GM21786 (cell line): Measurements from ENCODE around the gene VWA3B.
"Not testable (repeated sequence)": the region's sequence is repeated elsewhere in the genome, so short reads cannot be mapped to it uniquely, and the experiment has no call there.

Source experiments
- ATAC-seq: cut with Tn5 transposase; IDR thresholded peaks from one replicate; pipeline ENCODE4 v1.9.1; 2021; ENCODE audit not compliant: unreplicated experiment

Gene VWA3B

DNA sequence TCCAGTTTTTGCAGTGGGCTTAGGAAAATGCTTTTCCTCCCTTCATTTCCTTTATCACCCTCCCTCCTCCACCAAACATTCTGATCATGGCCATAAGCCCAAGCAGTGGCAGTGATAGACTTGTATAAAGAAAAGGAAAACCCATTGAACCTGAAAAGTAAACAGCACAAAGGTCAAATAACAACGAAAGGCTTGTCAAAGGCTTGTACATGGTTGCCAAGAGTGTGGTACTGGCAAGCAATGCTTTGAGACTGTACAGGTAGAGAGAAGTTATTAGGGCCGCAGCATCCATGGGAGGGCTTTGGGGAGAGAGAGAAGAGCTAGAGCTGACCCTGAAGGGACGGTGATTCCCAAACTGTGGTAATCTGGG lies 2.1 kb upstream of the VWA3B start:
- ATAC-seq, result no peak

DNA sequence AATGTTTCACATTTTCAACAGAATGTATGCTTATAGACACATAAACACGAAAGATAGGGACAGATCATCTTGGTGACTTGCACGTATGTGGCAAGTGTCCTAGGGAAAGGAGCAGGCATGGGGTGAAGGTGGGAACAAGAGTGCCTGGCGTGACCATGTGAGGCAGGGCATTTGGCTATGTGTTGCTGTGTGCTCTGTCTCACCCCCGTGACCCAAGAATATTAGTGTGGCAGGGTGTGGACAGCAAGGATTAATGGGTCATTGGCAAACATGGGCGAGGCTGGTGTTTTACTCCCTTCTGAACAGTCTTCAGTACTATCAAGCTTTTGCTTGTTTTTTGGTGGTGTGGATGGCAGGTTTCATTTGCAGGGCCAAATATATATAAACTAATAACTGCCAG lies 1.3 kb upstream of the VWA3B start:
- no peak for ATAC-seq

DNA sequence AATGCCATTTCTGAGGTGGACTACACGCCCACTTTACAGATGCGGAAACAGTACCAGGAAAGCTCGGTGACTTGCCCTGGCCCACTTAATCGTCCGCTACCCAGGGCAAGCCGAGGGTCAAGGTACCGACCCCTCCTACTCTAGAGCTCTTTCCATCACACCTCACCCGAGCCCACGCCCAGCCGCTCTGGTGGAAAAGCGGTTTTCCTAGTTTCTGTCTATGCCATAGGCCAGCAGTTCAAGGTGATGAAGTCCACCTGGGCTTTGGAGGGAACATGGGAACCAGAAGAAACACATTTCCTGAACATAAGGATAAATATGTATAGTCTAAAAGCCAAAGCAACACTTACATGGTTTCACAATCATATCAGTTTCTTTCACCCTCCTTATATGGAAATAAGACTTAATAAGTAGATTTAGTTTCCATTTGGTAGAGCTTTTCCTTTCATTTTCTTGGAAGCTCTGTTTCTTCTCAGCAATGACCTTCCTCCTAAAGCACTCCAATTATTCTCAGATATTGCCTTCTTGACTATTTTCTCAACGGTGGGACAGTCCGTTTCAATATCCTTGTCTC lies 567 bp downstream of the VWA3B start:
- ATAC-seq, result no peak

DNA sequence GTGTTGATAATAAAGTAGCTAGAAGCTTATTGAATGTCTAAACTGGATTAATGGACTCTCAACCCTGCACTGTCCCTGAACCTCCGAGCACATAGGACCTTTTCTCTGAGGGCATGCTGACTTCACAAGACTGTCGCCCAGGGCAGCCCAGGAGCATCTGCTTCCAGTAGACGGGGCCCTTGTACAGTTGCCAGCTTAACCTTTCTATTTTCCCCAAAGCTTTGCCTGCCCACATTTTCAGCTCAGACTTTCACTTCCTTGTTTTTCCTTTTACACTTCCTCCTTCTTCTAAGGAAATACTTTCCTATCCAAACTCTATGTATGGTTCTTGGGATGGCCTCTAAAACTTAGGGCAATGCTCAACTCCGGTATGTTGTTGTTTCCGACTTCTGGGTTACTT lies 1.3 kb downstream of the VWA3B start:
- no peak for ATAC-seq

DNA sequence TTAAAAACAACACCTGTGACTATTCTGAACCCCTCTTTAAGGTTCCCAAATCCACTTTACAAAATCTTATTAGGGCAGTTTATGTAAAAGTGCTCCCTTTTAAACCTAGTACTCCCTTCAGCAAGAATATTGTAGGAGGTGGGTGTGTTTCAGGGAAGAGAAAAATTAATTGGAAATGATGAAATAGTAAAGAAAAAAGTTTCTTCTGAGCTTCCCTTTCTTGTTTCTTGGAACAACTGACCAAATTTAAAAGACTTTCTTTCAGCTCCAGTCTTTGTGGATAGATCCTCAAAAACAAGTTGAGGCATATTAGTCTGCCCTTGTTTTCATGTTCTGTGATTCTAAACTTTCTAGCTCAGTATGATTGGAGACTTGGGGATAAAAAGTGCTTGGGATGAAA lies 3.0 kb downstream of the VWA3B start:
- ATAC-seq, result no peak

DNA sequence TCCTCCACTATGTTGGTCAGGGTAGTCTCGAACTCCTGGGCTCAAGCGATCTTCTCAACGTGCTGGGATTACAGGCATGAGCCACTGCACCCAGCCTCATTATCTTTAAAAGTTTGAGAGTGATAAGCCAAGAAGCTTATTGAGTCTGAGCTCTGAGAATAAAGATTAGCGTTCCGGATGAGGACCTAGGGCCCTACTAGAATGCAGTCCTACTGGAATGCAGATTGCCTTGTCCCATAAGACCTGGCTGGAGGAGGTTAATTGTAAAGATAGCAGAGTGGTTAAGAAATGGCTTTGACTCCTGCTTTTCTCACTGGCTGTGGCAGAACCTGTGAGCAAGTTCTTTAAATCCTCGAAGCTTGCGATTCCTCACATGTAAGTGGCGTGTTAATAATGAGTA lies 4.0 kb downstream of the VWA3B start:
- ATAC-seq, result no peak

DNA sequence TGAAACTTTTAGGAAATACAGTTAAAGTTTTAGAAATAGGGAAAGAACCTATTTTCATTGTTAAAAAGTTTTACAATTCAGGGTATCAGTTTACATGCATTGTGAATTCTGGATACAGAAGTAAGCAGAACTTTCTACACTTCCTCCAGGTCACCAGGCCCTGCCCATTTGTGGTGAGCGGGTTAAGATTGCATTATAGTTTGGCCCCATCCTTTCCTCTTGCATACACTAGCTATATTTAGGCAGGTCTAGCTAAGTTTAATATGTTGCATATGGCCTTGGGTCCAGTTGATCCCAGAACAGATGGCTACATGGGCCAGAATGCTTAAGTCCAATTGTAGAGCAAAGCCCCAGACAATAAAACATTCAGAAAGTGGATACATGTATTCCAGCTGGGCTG lies 4.8 kb downstream of the VWA3B start:
- no peak for ATAC-seq

DNA sequence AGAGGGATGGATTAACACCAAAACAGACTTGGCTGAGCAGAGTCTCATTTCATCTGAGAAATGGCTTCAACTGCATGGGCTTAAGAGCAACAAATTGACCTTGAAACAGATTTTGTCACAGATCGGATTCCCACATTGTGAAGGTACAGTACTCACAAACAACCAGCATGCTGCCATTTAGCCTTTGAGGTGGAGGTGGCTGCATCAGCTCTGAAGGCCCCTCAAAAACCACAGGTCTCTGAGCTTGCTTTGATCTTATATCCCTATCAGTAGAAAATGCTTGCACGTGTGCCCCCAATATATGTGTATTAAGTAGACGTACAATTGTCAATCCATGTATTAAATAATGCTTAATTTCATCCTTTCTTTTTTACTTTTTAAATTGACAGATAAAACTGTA lies 6.2 kb downstream of the VWA3B start:
- no peak for ATAC-seq

DNA sequence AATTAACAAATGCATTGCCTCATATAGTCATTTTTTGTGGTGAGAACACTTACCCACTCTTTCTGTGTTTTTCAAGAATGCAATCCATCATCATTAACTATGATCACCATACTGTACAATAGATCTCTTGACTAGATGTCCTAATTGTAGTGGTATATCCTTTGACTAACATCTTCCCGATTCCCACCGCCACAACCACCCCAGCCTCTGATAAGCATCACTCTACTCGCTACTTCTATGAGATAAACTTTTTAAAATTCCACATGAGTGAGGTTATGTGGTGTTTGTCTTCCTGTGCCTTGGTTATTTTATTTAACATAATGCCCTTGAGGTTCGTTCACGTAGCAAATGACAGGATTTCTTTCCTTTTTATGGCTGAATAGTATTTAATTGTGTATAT lies 6.6 kb downstream of the VWA3B start:
- no peak for ATAC-seq

DNA sequence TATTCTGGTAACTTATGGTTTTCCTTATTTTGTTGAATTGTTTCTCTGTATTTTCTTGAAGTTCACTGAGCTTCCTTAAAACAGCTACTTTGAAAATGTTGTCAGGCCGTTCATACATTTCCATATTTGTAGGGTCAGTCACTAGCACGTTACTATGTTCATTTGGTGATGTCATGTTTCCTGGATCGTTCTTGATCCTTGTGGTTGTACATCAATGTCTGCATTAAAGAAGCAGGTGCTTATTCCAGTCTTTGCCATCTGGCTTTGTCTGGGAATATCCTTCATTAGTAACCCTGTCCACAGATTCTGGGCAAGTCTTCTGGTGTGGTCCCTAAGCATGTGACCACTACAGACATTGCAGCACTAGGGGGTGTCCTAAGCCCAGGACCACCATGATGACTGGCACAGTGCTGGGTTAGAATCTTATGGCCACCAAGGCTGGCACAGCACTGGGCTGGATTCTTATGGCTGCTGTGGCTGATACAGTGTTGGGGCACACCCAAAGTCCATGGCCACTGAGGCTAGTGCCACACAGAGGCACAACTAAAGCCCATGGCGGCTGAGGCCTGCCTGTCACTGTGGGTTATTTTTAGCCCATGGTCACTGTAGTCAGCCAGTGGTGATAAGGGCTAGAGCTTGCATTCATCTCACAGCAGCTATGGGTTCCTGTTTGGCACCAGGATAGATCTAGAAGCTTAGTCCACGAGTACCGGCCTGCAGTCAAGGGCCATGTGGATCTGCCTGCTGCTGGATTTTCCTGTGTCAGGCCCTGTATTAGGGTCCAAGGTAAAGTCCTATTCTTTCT lies 13.2 kb downstream of the VWA3B start:
- ATAC-seq, result no peak

DNA sequence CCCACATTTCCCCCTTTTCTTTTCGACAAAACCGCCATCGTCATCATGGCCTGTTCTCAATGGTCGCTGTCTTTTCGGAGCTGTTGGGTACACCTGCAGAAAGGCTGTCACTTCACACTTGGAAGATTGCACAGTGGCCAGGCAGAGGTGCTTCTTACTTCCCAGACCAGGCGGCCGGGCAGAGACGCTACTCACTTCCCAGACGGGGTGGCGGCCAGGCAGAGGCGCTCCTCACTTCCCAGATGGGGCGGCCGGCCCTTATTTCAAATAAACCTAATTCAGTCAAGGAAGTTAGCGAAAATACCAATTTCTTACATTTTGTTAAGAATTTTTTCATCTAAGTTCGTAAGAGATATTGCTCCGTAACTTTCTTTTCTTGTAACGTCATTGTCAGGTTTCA lies 15.3 kb downstream of the VWA3B start:
- not testable (repeated sequence) for ATAC-seq

DNA sequence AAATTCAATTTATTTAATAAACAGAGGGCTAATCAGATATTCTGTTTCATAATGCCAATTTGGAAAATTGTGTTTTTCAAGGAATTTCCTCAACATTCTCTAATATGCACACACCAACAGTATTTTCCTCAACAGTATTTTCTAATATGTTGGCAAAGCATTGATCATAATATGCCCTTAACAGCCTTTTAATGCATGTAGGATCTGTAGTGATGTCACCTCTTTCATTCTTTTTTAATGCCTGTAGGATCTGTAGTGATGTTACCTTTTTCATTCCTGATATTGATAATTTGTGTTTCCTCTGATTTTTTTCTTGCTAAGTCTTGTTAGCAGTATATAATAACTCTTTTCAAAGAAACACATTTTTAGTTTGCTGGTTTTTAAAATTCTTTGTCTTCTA lies 15.9 kb downstream of the VWA3B start:
- ATAC-seq, result no peak

DNA sequence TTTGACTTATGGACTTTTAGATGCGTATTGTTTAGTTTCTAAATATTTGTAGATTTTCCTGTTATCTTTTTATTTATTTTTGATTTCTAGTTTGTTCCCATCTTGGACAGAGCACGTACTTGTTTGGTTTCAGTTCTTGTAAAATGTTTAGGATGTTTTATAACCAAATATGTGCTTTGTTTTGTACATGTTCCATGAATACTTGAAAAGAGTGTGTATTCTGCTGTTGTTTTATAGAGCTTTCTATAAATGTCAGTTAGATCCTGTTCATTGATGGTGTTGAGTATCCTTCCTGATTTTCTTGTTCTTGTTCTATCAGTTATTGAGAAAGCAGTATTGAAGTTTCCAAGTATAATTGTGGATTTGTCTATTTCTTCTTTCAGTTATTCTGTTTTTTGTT lies 21.1 kb downstream of the VWA3B start:
- ATAC-seq, result no peak

DNA sequence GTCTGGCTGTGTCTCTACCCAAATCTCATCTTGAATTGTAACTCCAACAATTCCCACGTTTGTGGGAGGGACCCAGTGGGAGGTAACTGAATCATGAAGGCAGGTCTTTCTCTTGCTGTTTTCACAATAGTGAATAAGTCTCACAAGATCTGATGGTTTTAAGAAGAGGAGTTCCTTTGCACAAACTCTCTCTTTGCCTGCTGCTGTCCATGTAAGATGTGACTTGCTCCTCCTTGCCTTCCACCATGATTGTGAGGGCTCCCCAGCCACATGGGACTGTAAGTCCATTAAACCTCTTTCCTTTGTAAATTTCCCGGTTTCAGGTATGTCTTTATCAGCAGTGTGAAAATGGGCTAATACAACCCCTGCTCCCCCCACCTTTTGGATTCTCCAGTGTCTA lies 23.8 kb downstream of the VWA3B start:
- ATAC-seq, result no peak

DNA sequence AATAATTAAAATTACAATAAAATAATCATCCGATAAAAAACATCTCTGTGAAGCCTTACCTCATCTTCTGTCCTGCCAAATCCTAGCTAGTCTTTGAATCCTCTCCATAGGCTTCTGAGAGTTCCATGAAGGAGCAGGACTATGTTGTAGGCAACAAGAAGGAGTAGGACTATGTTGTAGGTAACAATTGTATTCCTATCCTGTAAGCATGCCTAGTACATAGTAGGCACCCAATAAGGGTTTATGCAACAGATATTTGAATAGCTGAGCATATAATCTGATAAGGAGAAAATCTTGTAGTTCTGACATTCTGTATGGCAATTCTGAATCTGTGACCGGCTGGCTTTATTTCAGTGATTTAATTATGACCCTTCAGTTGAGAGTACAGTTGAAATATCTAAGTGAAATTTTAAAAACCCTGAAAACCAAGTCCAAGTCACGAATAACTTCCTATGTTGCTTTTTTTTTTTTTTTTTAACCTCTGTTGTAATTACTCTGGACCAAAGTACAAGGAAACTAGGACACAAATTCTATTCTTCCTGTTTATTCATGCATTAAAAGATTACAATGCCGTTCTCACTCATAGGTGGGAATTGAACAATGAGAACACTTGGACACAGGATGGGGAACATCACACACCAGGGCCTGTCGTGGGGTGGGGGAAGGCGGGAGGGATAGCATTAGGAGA lies 27.8 kb downstream of the VWA3B start:
- ATAC-seq, result no peak

DNA sequence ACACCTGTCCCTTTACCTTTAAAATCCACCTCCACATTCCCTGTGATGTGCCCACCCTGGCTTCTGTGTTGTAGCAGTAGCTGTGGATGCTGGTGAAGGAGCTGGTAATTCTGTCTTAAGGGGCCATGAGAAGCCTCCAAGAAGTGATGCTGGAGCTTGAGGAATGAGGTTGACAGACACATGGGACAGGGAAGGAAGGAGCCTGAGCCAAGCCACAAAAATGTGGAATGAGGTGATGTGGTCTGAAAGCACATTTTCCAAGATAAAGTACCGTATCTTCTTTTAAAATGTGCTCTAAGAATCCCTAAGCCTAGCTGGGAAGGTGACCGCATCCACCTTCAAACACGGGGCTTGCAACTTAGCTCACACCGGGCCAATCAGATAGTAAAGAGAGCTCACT lies 31.2 kb downstream of the VWA3B start:
- no peak for ATAC-seq

DNA sequence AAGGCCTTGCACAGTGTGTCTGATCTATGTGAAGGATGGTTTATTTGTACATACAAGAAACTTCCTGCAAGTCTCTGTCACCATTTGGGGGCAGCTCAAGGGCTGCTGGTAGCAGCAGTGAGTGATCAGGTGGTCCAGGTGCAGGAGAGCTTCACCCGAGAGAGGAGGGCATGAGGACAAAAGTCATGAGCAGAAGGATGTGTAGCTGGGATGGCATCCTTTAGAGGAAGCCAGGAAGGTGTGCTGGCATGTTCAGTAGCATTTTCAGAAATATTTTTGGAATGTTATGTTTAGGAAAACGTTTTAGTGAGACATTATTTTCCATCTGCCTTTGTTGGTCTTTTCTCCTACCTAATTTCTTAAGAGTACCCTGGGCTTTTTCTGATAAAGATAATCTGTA lies 31.9 kb downstream of the VWA3B start:
- ATAC-seq, result no peak

DNA sequence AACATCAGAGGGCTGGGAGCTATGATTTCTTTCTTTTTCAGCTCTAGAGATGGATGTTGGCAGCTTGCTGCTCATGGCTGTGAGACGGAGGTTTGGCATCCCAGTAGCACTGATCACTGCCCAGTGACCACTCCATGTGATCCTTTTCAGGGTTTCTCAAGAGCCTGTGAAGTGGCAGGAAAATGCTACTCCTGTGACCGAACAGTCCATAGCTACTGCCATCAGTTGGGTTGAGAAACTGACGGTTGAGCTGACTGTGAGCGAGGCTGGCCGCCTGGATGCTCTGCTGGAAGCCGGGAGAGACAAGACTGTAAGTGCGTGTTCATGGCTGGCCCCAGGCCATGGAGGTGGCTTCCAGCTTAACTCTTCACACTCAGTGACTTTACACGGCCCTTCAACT lies 34.2 kb downstream of the VWA3B start:
- ATAC-seq, result no peak

DNA sequence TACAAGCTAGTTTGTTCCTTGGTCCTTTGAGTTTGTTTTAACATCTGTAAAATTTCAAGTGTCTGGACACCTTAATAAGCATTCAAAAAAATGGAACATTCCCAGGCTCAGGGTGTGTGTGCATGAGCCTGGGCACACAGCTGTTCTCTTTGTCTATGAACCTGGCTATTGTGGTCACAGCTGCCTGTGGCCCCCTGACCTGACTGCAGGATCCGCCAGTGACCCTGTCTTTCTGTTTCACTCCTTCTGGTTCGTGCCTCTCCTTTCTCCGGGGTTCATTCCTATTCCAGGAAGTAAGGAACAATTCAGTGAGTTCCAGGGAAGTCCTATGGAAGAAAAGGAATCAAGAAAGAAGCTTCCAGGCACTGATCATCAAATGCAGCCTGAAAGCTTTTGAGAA lies 35.6 kb downstream of the VWA3B start:
- no peak for ATAC-seq

DNA sequence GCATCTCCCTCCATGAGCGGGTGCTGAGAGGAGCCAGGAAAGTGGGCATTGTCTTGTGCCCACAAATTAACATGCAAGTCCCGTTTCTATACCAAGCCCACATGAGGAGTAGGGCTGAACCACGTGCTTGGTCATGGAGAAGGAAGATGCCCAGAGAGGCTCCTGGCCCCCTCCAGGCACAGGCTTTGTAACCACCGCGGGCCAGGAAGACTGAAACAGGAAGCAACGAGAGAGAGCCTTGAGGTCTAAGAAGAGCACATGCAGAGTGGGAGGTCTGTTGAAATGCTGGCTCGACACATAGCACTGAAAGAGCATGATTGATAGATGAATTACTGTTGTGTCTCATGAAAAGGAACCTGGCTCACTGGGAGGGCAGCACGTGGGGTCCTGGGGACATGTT lies 36.3 kb downstream of the VWA3B start:
- ATAC-seq, result no peak

DNA sequence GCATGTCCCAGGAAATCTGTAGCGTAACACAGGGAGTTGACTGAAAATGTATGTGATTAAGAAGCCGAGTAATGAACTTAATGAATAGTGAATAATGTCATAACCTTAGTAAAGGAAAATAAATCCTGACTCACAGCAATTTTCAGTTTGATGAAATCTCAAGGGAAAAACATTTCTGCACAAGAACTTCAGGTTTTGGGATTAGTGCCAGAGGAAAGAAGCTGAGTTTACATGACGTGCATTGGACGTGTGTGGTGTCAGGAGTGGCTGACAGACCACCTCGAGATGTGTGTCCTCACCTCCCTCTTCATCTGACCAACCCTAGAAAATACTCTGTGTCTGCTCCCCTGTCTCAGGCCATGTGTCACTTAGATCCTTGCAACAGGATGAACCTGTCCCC lies 39.1 kb downstream of the VWA3B start:
- ATAC-seq, result no peak

DNA sequence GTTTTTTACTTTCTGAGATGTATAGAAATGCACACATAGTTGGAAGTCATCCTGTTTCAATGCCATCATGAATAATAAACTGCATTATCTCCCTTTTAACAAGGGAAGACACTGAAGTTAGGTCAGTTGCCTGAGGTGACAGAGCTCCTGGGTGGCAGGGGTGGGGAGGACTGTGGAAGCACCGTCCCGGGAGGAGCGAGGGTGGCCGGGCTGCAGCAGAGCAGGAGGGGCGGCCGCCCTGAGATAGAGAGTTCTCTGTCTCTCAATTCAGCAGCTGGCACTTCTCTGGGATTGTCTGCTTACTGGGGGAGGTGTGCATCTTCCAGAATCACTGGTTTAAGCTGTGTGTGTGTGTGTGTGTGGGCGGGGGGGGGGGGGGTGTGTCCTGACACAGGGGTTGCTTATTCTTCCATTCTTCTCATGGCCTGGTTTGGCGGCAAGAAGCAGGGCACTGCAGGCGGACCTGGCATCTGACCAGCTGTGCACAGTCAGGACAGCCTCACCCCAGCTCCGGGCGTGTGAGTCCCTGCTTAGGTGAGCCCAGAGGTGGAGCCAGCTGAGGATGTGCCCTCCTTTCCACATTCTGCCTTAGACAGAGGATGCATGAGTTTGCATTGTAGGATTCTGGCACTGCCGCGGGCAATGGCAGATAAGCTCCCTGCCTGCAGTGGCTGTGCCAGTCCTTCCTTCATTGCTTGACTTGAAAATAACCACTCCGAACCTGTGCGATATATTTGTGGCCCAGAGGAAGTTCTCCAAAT lies 40.4 kb downstream of the VWA3B start:
- no peak for ATAC-seq
